HepG2 (cell line): ENCODE measurements around the gene GBP6. TPM values are rescaled to one million over a fixed set of nuclear protein-coding genes. Genes with fewer than 3 reads are reported as not detected.

ENCODE experiments used
- CBX2 ChIP-seq, 2 experiments: fragments of 200-600 bp in 1 of 2; sonication (generic); formaldehyde crosslinking in 1 of 2; IDR thresholded peaks; 2 replicates each; pipeline versions ENCODE4 v1.7.0 to v1.8.1; 2018 to 2022; ENCODE audit warnings: low read depth in 2 of 2, low read length in 1 of 2, mild to moderate bottlenecking in 1 of 2, missing genetic modification reagents in 1 of 2
- HDAC6 ChIP-seq: fragments of 200-600 bp; sonication (generic); IDR thresholded peaks from 2 replicates; pipeline ENCODE4 v1.7.0; 2017; ENCODE audit warnings: mild to moderate bottlenecking, antibody characterized with exemption, low read length, low read depth
- IKZF1 ChIP-seq: fragments of 450-650 bp; IDR thresholded peaks from 2 replicates; pipeline ENCODE4 v1.7.1; 2016
- NFYC ChIP-seq: IDR thresholded peaks from 2 replicates; pipeline ENCODE4 v1.6.1; 2016; ENCODE audit warnings: missing genetic modification reagents, missing compliant biosample characterization
- SATB2 ChIP-seq: sonication (generic); formaldehyde crosslinking; IDR thresholded peaks from 2 replicates; pipeline ENCODE4 v1.5.0; 2020; ENCODE audit warnings: missing genetic modification reagents
- ZNF24 ChIP-seq: fragments of 450-650 bp; IDR thresholded peaks from 2 replicates; pipeline ENCODE4 v1.6.1; 2017; ENCODE audit warnings: antibody characterized with exemption, mild to moderate bottlenecking
- ZNF530 ChIP-seq: sonication (generic); formaldehyde crosslinking; IDR thresholded peaks from 2 replicates; pipeline ENCODE4 v1.5.0; 2020; ENCODE audit warnings: low read depth, mild to moderate bottlenecking, missing genetic modification reagents
- ZNF567 ChIP-seq: sonication (generic); formaldehyde crosslinking; IDR thresholded peaks from 2 replicates; pipeline ENCODE4 v1.8.1; 2023; ENCODE audit warnings: mild to moderate bottlenecking, missing genetic modification reagents, borderline replicate concordance
- polyA plus RNA-seq, 8 experiments: library from polyadenylated mRNA; depleted of rRNA in 3 of 8; stranded (reverse) in 7 of 8; unstranded in 1 of 8; fragments of >200 nt; fragmentation: Illumina TruSeq in 4 of 8; extraction: Trizol in 4 of 8; gene quantifications; 2 replicates each; pipeline versions ENCODE4 v1.2.1 to v1.2.3, GENCODE V29; 2011 to 2016; ENCODE audit warnings: low read depth in 4 of 8, missing spikeins in 1 of 8, mixed read lengths in 1 of 8; ENCODE audit not compliant: insufficient read depth in 1 of 8
- total RNA-seq, 5 experiments: library from RNA; depleted of rRNA; stranded (reverse); fragments of >200 nt; fragmentation: Illumina TruSeq; extraction: Trizol; gene quantifications; 2 replicates each; pipeline ENCODE4 v1.2.3, GENCODE V29; 2016; ENCODE audit warnings: low read depth in 1 of 5
- TF ChIP-seq, protein P1 (sequence below): sonication (generic); formaldehyde crosslinking; IDR thresholded peaks from 2 replicates; pipeline ENCODE4 v1.4.0; 2020; ENCODE audit warnings: missing genetic modification reagents, borderline replicate concordance
- TF ChIP-seq, protein P2 (sequence below): IDR thresholded peaks from 2 replicates; pipeline ENCODE4 v1.6.1; 2016; ENCODE audit warnings: missing biosample characterization, missing genetic modification reagents, low read depth
- TF ChIP-seq, protein P3 (sequence below): fragments of 450-650 bp; IDR thresholded peaks from 2 replicates; pipeline ENCODE4 v1.6.1; 2016
- TF ChIP-seq, protein P4 (sequence below): sonication (generic); formaldehyde crosslinking; IDR thresholded peaks from 2 replicates; pipeline ENCODE4 v1.5.1; 2020; ENCODE audit warnings: missing genetic modification reagents, mild to moderate bottlenecking, borderline replicate concordance

Gene GBP6
- total and polyA plus RNA-seq, 2 of the 13 experiments (the other 11 are each of a cell fraction or from before 2014, with no cell fraction given): not detected

DNA sequence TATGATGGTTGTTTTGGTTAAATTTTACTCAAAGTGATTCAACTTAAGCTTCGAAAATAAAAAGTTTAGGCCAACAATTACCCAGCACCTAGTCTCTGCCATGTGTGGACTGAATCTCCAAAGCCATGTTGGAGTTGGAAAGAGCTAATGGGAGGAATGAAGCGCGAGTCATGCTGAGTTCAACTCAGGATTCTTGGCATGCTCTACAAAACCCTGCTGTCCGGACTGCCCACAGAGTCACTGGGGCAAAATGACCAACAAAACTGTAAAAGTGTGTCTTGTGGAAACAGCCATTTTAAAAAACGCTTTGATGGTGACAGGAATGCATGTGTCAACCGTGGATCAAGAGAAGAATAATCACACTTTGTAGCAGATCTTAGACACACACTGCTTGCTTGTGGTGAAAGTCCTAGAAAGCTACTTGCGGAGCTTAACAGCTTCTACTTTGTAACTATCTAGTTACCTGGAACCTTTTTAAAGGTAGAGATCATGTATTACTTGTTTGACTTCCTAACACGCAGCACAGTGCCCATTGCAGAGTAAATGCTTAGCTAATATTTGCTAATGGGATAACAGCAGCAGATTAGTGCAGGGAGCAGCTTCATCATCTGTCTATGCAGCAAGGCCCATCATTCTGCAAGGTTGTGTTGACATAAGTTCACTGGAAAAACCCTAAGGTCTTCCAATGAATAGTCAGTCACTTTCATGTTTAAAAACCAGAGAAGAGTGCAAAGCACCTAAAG is 7.0 kb upstream of the GBP6 start (continued):
- TF ChIP-seq, protein P1, sequence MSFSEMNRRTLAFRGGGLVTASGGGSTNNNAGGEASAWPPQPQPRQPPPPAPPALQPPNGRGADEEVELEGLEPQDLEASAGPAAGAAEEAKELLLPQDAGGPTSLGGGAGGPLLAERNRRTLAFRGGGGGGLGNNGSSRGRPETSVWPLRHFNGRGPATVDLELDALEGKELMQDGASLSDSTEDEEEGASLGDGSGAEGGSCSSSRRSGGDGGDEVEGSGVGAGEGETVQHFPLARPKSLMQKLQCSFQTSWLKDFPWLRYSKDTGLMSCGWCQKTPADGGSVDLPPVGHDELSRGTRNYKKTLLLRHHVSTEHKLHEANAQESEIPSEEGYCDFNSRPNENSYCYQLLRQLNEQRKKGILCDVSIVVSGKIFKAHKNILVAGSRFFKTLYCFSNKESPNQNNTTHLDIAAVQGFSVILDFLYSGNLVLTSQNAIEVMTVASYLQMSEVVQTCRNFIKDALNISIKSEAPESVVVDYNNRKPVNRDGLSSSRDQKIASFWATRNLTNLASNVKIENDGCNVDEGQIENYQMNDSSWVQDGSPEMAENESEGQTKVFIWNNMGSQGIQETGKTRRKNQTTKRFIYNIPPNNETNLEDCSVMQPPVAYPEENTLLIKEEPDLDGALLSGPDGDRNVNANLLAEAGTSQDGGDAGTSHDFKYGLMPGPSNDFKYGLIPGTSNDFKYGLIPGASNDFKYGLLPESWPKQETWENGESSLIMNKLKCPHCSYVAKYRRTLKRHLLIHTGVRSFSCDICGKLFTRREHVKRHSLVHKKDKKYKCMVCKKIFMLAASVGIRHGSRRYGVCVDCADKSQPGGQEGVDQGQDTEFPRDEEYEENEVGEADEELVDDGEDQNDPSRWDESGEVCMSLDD (CRISPR knock-in tag): no peak
- TF ChIP-seq ZNF567 (CRISPR knock-in tag) (no peak), ZNF24 (no peak), CBX2 (IDR thresholded peaks at IDR 0.05; ENCODE audit: low read depth, low read length) (no peak), CBX2 (CRISPR knock-in tag; IDR thresholded peaks at IDR 0.05; ENCODE audit: low read depth) (no peak), HDAC6 (no peak), ZNF530 (CRISPR knock-in tag) (no peak), SATB2 (CRISPR knock-in tag) (no peak), IKZF1 (no peak), NFYC (CRISPR knock-in tag) (no peak)
- TF ChIP-seq, protein P2, sequence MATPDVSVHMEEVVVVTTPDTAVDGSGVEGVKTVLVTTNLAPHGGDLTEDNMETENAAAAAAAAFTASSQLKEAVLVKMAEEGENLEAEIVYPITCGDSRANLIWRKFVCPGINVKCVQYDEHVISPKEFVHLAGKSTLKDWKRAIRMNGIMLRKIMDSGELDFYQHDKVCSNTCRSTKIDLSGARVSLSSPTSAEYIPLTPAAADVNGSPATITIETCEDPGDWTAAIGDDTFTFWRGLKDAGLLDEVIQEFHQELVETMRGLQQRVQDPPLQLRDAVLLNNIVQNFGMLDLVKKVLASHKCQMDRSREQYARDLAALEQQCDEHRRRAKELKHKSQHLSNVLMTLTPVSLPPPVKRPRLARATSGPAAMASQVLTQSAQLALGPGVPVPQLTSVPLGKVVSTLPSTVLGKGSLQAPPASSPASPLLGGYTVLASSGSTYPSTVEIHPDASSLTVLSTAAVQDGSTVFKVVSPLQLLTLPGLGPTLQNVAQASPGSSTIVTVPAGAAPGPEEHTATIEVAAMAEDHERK (CRISPR knock-in tag): no peak
- TF ChIP-seq, protein P3, sequence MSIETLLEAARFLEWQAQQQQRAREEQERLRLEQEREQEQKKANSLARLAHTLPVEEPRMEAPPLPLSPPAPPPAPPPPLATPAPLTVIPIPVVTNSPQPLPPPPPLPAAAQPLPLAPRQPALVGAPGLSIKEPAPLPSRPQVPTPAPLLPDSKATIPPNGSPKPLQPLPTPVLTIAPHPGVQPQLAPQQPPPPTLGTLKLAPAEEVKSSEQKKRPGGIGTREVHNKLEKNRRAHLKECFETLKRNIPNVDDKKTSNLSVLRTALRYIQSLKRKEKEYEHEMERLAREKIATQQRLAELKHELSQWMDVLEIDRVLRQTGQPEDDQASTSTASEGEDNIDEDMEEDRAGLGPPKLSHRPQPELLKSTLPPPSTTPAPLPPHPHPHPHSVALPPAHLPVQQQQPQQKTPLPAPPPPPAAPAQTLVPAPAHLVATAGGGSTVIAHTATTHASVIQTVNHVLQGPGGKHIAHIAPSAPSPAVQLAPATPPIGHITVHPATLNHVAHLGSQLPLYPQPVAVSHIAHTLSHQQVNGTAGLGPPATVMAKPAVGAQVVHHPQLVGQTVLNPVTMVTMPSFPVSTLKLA: no peak
- TF ChIP-seq, protein P4, sequence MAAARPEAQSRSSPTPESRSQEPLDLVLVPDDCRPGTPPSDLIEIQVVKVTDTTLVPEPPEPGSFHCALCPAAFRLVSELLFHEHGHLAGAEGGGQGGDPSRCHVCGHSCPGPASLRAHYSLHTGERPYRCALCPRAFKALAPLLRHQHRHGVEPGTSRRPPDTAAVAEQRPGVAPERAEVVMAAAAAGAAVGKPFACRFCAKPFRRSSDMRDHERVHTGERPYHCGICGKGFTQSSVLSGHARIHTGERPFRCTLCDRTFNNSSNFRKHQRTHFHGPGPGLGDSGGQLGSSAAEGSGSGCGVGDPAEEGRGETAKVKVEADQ (CRISPR knock-in tag): no peak
